ENCODE results near the gene CTSD. TPM values are rescaled to one million over a fixed set of nuclear protein-coding genes. Genes with fewer than 3 reads are reported as not detected.

The CTSD gene
- total and polyA plus RNA-seq, 4 donors, result 310 to 814 (median 553) TPM

GRCh38 chr11:1753929-1754305 lies 9.8 kb downstream of the CTSD start:
- Histone ChIP-seq H3K27ac (ENCODE audit: low read depth in 1 of 2, low read length in 2 of 2) (no peak overlapping the region), H3K4me1 (ENCODE audit: control insufficient read depth in 4 of 4, insufficient read depth in 4 of 4, low read length in 3 of 4) (peaks cover 14 to 50% (median 28%) of the 10 kb centered on the region in 4 donors), H3K9ac (ENCODE audit: low read depth in 1 of 2, low read length in 2 of 2) (no peak overlapping the region), H3K9me3 (ENCODE audit: control insufficient read depth in 4 of 4, low read length in 3 of 4) (no peaks in the 10 kb centered on the region), H3K36me3 (ENCODE audit: control insufficient read depth in 4 of 4, insufficient read depth in 3 of 4, low read depth in 1 of 4, low read length in 3 of 4) (peaks cover 0 to 27% (median 22%) of the 10 kb centered on the region in 4 donors), H3K4me3 (ENCODE audit: low read depth in 1 of 3, low read length in 3 of 3) (no peak overlapping the region), H3K27me3 (ENCODE audit: control insufficient read depth in 4 of 4, insufficient read depth in 4 of 4, low read length in 3 of 4) (no peaks in the 10 kb centered on the region)
- DNase-seq (ENCODE audit: low spot score), result no peak
- WGBS, result 93% methylated on average over 14 of the region's 14 CpGs
- TF ChIP-seq HNF4A (conservative IDR thresholded peaks at IDR 0.05) (no peak), GABPA (IDR thresholded peaks at IDR 0.05 in 1 of 2, conservative IDR thresholded peaks at IDR 0.05 in 1 of 2) (no peak), RAD21 (IDR thresholded peaks at IDR 0.05) (no peak), RXRA (IDR thresholded peaks at IDR 0.05) (no peak), EGR1 (IDR thresholded peaks at IDR 0.05; ENCODE audit: low read depth in 2 of 2) (no peak), JUND (IDR thresholded peaks at IDR 0.05) (no peak), HNF4G (IDR thresholded peaks at IDR 0.05) (no peak), FOXA2 (IDR thresholded peaks at IDR 0.05) (no peak), TAF1 (conservative IDR thresholded peaks at IDR 0.05) (no peak), YY1 (IDR thresholded peaks at IDR 0.05) (no peak), NR2F2 (IDR thresholded peaks at IDR 0.05) (no peak), SP1 (IDR thresholded peaks at IDR 0.05) (no peak), CTCF (IDR thresholded peaks at IDR 0.05; ENCODE audit: low read depth, low read length, missing input control) (no peak), FOXA1 (IDR thresholded peaks at IDR 0.05) (no peak)
- TF ChIP-seq, protein P1, sequence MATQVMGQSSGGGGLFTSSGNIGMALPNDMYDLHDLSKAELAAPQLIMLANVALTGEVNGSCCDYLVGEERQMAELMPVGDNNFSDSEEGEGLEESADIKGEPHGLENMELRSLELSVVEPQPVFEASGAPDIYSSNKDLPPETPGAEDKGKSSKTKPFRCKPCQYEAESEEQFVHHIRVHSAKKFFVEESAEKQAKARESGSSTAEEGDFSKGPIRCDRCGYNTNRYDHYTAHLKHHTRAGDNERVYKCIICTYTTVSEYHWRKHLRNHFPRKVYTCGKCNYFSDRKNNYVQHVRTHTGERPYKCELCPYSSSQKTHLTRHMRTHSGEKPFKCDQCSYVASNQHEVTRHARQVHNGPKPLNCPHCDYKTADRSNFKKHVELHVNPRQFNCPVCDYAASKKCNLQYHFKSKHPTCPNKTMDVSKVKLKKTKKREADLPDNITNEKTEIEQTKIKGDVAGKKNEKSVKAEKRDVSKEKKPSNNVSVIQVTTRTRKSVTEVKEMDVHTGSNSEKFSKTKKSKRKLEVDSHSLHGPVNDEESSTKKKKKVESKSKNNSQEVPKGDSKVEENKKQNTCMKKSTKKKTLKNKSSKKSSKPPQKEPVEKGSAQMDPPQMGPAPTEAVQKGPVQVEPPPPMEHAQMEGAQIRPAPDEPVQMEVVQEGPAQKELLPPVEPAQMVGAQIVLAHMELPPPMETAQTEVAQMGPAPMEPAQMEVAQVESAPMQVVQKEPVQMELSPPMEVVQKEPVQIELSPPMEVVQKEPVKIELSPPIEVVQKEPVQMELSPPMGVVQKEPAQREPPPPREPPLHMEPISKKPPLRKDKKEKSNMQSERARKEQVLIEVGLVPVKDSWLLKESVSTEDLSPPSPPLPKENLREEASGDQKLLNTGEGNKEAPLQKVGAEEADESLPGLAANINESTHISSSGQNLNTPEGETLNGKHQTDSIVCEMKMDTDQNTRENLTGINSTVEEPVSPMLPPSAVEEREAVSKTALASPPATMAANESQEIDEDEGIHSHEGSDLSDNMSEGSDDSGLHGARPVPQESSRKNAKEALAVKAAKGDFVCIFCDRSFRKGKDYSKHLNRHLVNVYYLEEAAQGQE (IDR thresholded peaks at IDR 0.05), result no peak
- TF ChIP-seq, protein P2, sequence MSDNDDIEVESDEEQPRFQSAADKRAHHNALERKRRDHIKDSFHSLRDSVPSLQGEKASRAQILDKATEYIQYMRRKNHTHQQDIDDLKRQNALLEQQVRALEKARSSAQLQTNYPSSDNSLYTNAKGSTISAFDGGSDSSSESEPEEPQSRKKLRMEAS (IDR thresholded peaks at IDR 0.05), result no peak
- TF ChIP-seq, protein P3, sequence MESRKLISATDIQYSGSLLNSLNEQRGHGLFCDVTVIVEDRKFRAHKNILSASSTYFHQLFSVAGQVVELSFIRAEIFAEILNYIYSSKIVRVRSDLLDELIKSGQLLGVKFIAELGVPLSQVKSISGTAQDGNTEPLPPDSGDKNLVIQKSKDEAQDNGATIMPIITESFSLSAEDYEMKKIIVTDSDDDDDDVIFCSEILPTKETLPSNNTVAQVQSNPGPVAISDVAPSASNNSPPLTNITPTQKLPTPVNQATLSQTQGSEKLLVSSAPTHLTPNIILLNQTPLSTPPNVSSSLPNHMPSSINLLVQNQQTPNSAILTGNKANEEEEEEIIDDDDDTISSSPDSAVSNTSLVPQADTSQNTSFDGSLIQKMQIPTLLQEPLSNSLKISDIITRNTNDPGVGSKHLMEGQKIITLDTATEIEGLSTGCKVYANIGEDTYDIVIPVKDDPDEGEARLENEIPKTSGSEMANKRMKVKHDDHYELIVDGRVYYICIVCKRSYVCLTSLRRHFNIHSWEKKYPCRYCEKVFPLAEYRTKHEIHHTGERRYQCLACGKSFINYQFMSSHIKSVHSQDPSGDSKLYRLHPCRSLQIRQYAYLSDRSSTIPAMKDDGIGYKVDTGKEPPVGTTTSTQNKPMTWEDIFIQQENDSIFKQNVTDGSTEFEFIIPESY (IDR thresholded peaks at IDR 0.05), result no peak
- TF ChIP-seq, protein P4, sequence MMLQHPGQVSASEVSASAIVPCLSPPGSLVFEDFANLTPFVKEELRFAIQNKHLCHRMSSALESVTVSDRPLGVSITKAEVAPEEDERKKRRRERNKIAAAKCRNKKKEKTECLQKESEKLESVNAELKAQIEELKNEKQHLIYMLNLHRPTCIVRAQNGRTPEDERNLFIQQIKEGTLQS (IDR thresholded peaks at IDR 0.05), result no peak

Data from liver (tissue), 9 donors.